Measurements from ENCODE around the gene MOAP1. TPM values are rescaled to one million over a fixed set of nuclear protein-coding genes. Genes with fewer than 3 reads are reported as not detected.
A peak's percentile ranks its signal among the peaks of the same experiment; 100 is the strongest.

Gene MOAP1
- total RNA-seq, 4 donors from 2014 or later = 31.1 to 41.9 (median 32.2) TPM

GRCh38 chr14:93136009-93136408 lies 48.7 kb downstream of the MOAP1 start:
- intact Hi-C loops (cut with DNase I; ENCODE audit: low total_unique reads) = no loop called here
- no peak overlapping the region for H3K27ac ChIP-seq
- ATAC-seq (no peak), DNase-seq (no peak)
- TF ChIP-seq CTCF (IDR thresholded peaks at IDR 0.05 in 4 of 5, conservative IDR thresholded peaks at IDR 0.05 in 1 of 5) (no peak), POLR2A (IDR thresholded peaks at IDR 0.05) (no peak)
- H3K9me3 ChIP-seq = no peaks in the 10 kb centered on the region
- H3K4me3 ChIP-seq = no peak overlapping the region
- H3K27me3 ChIP-seq = no peaks in the 10 kb centered on the region
- no peaks in the 10 kb centered on the region for H3K36me3 ChIP-seq
- in situ Hi-C loops (cut with MboI; ENCODE audit: low sequenced_read_pairs in 4 of 4) = loop anchor here in 3 of 4 donors (5.0 to 10.0 kb wide), 2 partner anchors 181 to 184 kb away; no protein-coding TSS in a partner anchor
- H3K4me1 ChIP-seq = no peaks in the 10 kb centered on the region

GRCh38 chr14:93135399-93135798 lies 49.3 kb downstream of the MOAP1 start:
- ATAC-seq (no peak), DNase-seq (no peak)
- Histone ChIP-seq H3K36me3 (no peaks in the 10 kb centered on the region), H3K9me3 (no peaks in the 10 kb centered on the region), H3K4me1 (no peaks in the 10 kb centered on the region), H3K27ac (no peak overlapping the region), H3K27me3 (no peaks in the 10 kb centered on the region), H3K4me3 (no peak overlapping the region)
- in situ Hi-C loops (cut with MboI; ENCODE audit: low sequenced_read_pairs in 4 of 4) (loop anchor here in 3 of 4 donors (5.0 to 10.0 kb wide), 2 partner anchors 181 to 183 kb away; no protein-coding TSS in a partner anchor), intact Hi-C loops (cut with DNase I; ENCODE audit: low total_unique reads) (no loop called here)
- no peak for TF ChIP-seq CTCF (IDR thresholded peaks at IDR 0.05 in 4 of 5, conservative IDR thresholded peaks at IDR 0.05 in 1 of 5)
- TF ChIP-seq POLR2A (IDR thresholded peaks at IDR 0.05) = no peak

DNA sequence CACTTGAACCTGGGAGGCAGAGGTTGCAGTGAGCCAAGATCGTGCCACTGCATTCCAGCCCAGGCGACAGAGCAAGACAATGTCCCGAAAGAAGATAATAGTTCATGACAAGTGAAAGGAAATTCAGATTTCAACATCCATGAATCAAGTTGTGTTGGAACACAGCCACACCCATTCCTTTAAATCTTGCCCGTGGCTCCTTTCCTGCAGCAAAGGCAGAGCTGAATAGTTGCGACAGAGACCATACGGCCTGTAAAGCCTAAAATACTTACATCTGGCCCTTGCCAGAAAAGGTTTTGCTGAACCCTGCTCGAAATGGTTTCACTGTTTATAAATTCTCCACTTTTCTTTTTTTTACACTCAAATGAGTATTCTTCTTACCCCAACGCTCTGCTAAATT lies 51.2 kb downstream of the MOAP1 start:
- H3K4me1 ChIP-seq = no peaks in the 10 kb centered on the region
- no peaks in the 10 kb centered on the region for H3K27me3 ChIP-seq
- H3K36me3 ChIP-seq = no peaks in the 10 kb centered on the region
- in situ Hi-C loops (cut with MboI; ENCODE audit: low sequenced_read_pairs in 4 of 4) (loop anchor here in 1 of 4 donors (10.0 kb wide), 1 partner anchor 179 kb away; no protein-coding TSS in a partner anchor), intact Hi-C loops (cut with DNase I; ENCODE audit: low total_unique reads) (no loop called here)
- ATAC-seq (no peak), DNase-seq (no peak)
- no peak overlapping the region for H3K27ac ChIP-seq
- TF ChIP-seq CTCF (IDR thresholded peaks at IDR 0.05 in 4 of 5, conservative IDR thresholded peaks at IDR 0.05 in 1 of 5) = no peak
- no peak for TF ChIP-seq POLR2A (IDR thresholded peaks at IDR 0.05)
- H3K4me3 ChIP-seq = no peak overlapping the region
- H3K9me3 ChIP-seq = no peaks in the 10 kb centered on the region

DNA sequence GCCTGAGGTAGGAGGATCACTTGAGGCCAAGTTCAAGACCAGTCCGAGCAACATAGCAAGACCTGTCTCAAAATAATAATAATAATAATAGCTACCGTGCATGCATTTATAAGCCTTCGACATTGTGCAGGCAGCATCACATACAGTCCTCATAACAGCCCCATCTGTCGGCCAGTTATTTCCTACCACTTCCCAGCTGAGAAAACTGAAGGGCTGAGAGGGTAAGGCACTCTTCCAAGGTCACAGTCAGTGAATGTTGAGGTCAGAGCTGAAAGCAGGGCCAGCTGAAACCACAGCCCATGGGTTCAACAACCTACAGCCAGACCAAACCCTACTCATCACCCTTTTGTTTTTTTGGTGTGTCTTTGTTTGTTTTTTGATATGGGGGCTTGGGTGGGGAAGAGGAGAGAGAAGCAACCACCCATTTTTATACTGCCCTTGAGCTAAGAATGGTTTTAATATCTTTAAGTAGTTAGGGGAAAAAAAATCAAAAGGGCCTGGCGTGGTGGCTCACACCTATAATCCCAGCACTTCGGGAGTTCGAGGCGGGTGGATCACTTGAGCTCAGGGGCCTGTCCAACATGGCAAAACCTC lies 52.1 kb downstream of the MOAP1 start:
- no peak overlapping the region for H3K4me3 ChIP-seq
- in situ Hi-C loops (cut with MboI; ENCODE audit: low sequenced_read_pairs in 4 of 4) (loop anchor here in 1 of 4 donors (10.0 kb wide), 1 partner anchor 178 kb away; no protein-coding TSS in a partner anchor), intact Hi-C loops (cut with DNase I; ENCODE audit: low total_unique reads) (no loop called here)
- no peak overlapping the region for H3K27ac ChIP-seq
- peak in 2 of 5 experiments; percentile 10 to 18 for TF ChIP-seq CTCF (IDR thresholded peaks at IDR 0.05 in 4 of 5, conservative IDR thresholded peaks at IDR 0.05 in 1 of 5)
- no peak for TF ChIP-seq POLR2A (IDR thresholded peaks at IDR 0.05)
- no peak for DNase-seq
- H3K36me3 ChIP-seq = no peaks in the 10 kb centered on the region
- H3K27me3 ChIP-seq = no peaks in the 10 kb centered on the region
- ATAC-seq = peak in 1 of 2 donors; percentile 39
- no peaks in the 10 kb centered on the region for H3K9me3 ChIP-seq
- H3K4me1 ChIP-seq = no peaks in the 10 kb centered on the region

Other genes starting within 250 kb of the MOAP1 start
- gene ITPK1, start 69.0 kb downstream of the MOAP1 start, total RNA-seq = 10 to 100 TPM; 49.7 to 80.1 (median 53.6) TPM
- 10 to 100 TPM in 3 of 4 donors, 1 to 10 TPM in 1; 9.7 to 16.0 (median 14.0) TPM for gene LYSET, start 420 bp upstream of the MOAP1 start, total RNA-seq
- gene GON7, start 22.2 kb upstream of the MOAP1 start, total RNA-seq = 10 to 100 TPM in 2 of 4 donors, 1 to 10 TPM in 2; 8.3 to 17.9 (median 11.1) TPM
- gene UBR7, start 22.4 kb upstream of the MOAP1 start, total RNA-seq = 10 to 100 TPM; 14.8 to 36.4 (median 27.4) TPM
- gene BTBD7, start 148.1 kb upstream of the MOAP1 start, total RNA-seq = 10 to 100 TPM in 3 of 4 donors, 1 to 10 TPM in 1; 10.0 to 16.9 (median 12.1) TPM
- not detected for gene COX8C, start 162.3 kb upstream of the MOAP1 start, total RNA-seq
- gene UNC79, start 246.0 kb upstream of the MOAP1 start, total RNA-seq = under 1 TPM; 0.33 to 0.73 (median 0.51) TPM

Measured in gastrocnemius medialis (tissue), 4 donors.